Effector memory CD4-positive, alpha-beta T cell (primary cell): ENCODE results near the gene DCPS.
"Not testable (repeated sequence)": the region's sequence is repeated elsewhere in the genome, so short reads cannot be mapped to it uniquely, and the experiment has no call there.

ENCODE experiments used
- DNase-seq, 3 donors: peaks; one replicate each; pipeline ENCODE4 v3.0.0-alpha.2; 2020
- H3K27ac ChIP-seq: 2 replicates; pipeline ENCODE4 v1.7.0; 2013; ENCODE audit warnings: mild to moderate bottlenecking, low read length, moderate library complexity; ENCODE audit not compliant: insufficient read depth, poor library complexity, severe bottlenecking
- H3K27me3 ChIP-seq: replicated peaks from 2 replicates; pipeline ENCODE4 v1.7.0; 2013; ENCODE audit warnings: mild to moderate bottlenecking, low read length; ENCODE audit not compliant: insufficient read depth, control insufficient read depth, poor library complexity, severe bottlenecking
- H3K36me3 ChIP-seq: 2 replicates; pipeline ENCODE4 v1.7.0; 2013; ENCODE audit warnings: mild to moderate bottlenecking, low read length, moderate library complexity; ENCODE audit not compliant: control insufficient read depth, insufficient read depth
- H3K4me1 ChIP-seq: 2 replicates; pipeline ENCODE4 v1.7.0; 2013; ENCODE audit warnings: low read length, mild to moderate bottlenecking; ENCODE audit not compliant: control insufficient read depth, insufficient read depth, poor library complexity, severe bottlenecking
- H3K4me3 ChIP-seq: 2 replicates; pipeline ENCODE4 v1.7.0; 2013; ENCODE audit warnings: low read length, low read depth, mild to moderate bottlenecking; ENCODE audit not compliant: insufficient read depth, poor library complexity, severe bottlenecking
- H3K9me3 ChIP-seq: 2 replicates; pipeline ENCODE4 v1.7.0; 2013; ENCODE audit warnings: mild to moderate bottlenecking, low read length, moderate library complexity; ENCODE audit not compliant: control insufficient read depth

The DCPS gene

GRCh38 chr11:126308771-126309170 lies 4.9 kb downstream of the DCPS start:
- not testable (repeated sequence) for H3K27me3 ChIP-seq, H3K9me3 ChIP-seq, DNase-seq, H3K4me1 ChIP-seq, H3K4me3 ChIP-seq, H3K27ac ChIP-seq
- H3K36me3 ChIP-seq: peaks cover 15% of the 10 kb centered on the region

- peaks cover 15% of the 10 kb centered on the region for H3K36me3 ChIP-seq
- peak in 2 of 3 donors; percentile 15 to 25 for DNase-seq
- H3K27ac ChIP-seq: no peak overlapping the region
- no peaks in the 10 kb centered on the region for H3K9me3 ChIP-seq
- no peaks in the 10 kb centered on the region for H3K4me1 ChIP-seq
- no peak overlapping the region for H3K4me3 ChIP-seq
- H3K27me3 ChIP-seq: no peaks in the 10 kb centered on the region
These were observed 6.5 kb downstream of the DCPS start for GRCh38 chr11:126310200-126310991.

GRCh38 chr11:126310992-126311310 lies 7.1 kb downstream of the DCPS start:
- Histone ChIP-seq H3K27ac (no peak overlapping the region), H3K4me1 (no peaks in the 10 kb centered on the region)

GRCh38 chr11:126311401-126312291 lies 7.8 kb downstream of the DCPS start:
- DNase-seq: no peak
- H3K9me3 ChIP-seq: no peaks in the 10 kb centered on the region
- H3K27me3 ChIP-seq: no peaks in the 10 kb centered on the region
- H3K4me1 ChIP-seq: no peaks in the 10 kb centered on the region
- H3K4me3 ChIP-seq: no peak overlapping the region
- H3K36me3 ChIP-seq: peaks cover 15% of the 10 kb centered on the region
- H3K27ac ChIP-seq: no peak overlapping the region

More at GRCh38 chr11:126310992-126311310, 7.1 kb downstream of the DCPS start:
- no peaks in the 10 kb centered on the region for H3K27me3 ChIP-seq
- H3K9me3 ChIP-seq: no peaks in the 10 kb centered on the region
- H3K36me3 ChIP-seq: peaks cover 15% of the 10 kb centered on the region
- H3K4me3 ChIP-seq: no peak overlapping the region
- DNase-seq: no peak

- H3K36me3 ChIP-seq: peaks cover 15% of the 10 kb centered on the region
- no peak for DNase-seq
- H3K4me3 ChIP-seq: no peak overlapping the region
- no peak overlapping the region for H3K27ac ChIP-seq
- no peaks in the 10 kb centered on the region for H3K9me3 ChIP-seq
- H3K4me1 ChIP-seq: peaks cover 4% of the 10 kb centered on the region
- no peaks in the 10 kb centered on the region for H3K27me3 ChIP-seq
These were observed 9.1 kb downstream of the DCPS start for GRCh38 chr11:126312961-126313360.

GRCh38 chr11:126313826-126314225 lies 10.0 kb downstream of the DCPS start:
- Histone ChIP-seq H3K4me1 (peaks cover 12% of the 10 kb centered on the region), H3K36me3 (peaks cover 15% of the 10 kb centered on the region), H3K9me3 (no peaks in the 10 kb centered on the region), H3K27me3 (no peaks in the 10 kb centered on the region), H3K27ac (no peak overlapping the region), H3K4me3 (no peak overlapping the region)
- DNase-seq: no peak

- no peak for DNase-seq
- H3K9me3 ChIP-seq: no peaks in the 10 kb centered on the region
- H3K36me3 ChIP-seq: peaks cover 3% of the 10 kb centered on the region
- peaks cover 15% of the 10 kb centered on the region for H3K4me1 ChIP-seq
- H3K27me3 ChIP-seq: no peaks in the 10 kb centered on the region
- H3K4me3 ChIP-seq: no peak overlapping the region
- no peak overlapping the region for H3K27ac ChIP-seq
These were observed 13.5 kb downstream of the DCPS start for GRCh38 chr11:126317432-126317755.

GRCh38 chr11:126317756-126318573 lies 14.1 kb downstream of the DCPS start:
- Histone ChIP-seq H3K27me3 (no peaks in the 10 kb centered on the region), H3K4me3 (peak overlapping the region; percentile 0), H3K27ac (no peak overlapping the region), H3K36me3 (no peaks in the 10 kb centered on the region), H3K9me3 (no peaks in the 10 kb centered on the region), H3K4me1 (peaks cover 15% of the 10 kb centered on the region)
- DNase-seq: no peak

- no peaks in the 10 kb centered on the region for H3K9me3 ChIP-seq
- no peaks in the 10 kb centered on the region for H3K36me3 ChIP-seq
- no peak overlapping the region for H3K27ac ChIP-seq
- DNase-seq: no peak
- H3K4me1 ChIP-seq: peaks cover 15% of the 10 kb centered on the region
- no peak overlapping the region for H3K4me3 ChIP-seq
- H3K27me3 ChIP-seq: no peaks in the 10 kb centered on the region
These were observed 14.9 kb downstream of the DCPS start for GRCh38 chr11:126318574-126319373.
